ENCODE results near the gene EXOC4.

GRCh38 chr7:133530682-133531081, 277.8 kb downstream of the EXOC4 start:
- TF ChIP-seq EZH2 (IDR thresholded peaks at IDR 0.05), result no peak
- no peak for TF ChIP-seq POLR2AphosphoS5 (IDR thresholded peaks at IDR 0.05; ENCODE audit: borderline replicate concordance, low read depth, low read length)

All from SK-N-MC (cell line).